CD4-positive, alpha-beta T cell treated with Interleukin-15 for 4 hours (primary cell): ENCODE results near the gene ARHGAP29.

Experiments
- DNase-seq: peaks from one replicate; pipeline ENCODE4 v3.0.0-alpha.2; 2020; ENCODE audit warnings: low spot score

ARHGAP29 gene

GRCh38 chr1:94259635-94260289, 22.4 kb upstream of the ARHGAP29 start:
- no peak for DNase-seq

- no peak for DNase-seq
Observed at GRCh38 chr1:94258873-94259331, 21.5 kb upstream of the ARHGAP29 start.

- no peak for DNase-seq
Observed at GRCh38 chr1:94257444-94257843, 20.1 kb upstream of the ARHGAP29 start.

- no peak for DNase-seq
Observed at GRCh38 chr1:94255476-94255875, 18.1 kb upstream of the ARHGAP29 start.

- DNase-seq: no peak
Observed at GRCh38 chr1:94254073-94254810, 16.9 kb upstream of the ARHGAP29 start.

- no peak for DNase-seq
Observed at GRCh38 chr1:94253456-94254017, 16.2 kb upstream of the ARHGAP29 start.

- DNase-seq: no peak
Observed at GRCh38 chr1:94250341-94250740, 13.0 kb upstream of the ARHGAP29 start.

GRCh38 chr1:94248956-94249688, 11.7 kb upstream of the ARHGAP29 start:
- no peak for DNase-seq

- no peak for DNase-seq
Observed at GRCh38 chr1:94247138-94248094, 10.0 kb upstream of the ARHGAP29 start.

- DNase-seq: no peak
Observed at GRCh38 chr1:94246692-94247137, 9.3 kb upstream of the ARHGAP29 start.

GRCh38 chr1:94245747-94246438, 8.5 kb upstream of the ARHGAP29 start:
- no peak for DNase-seq

- no peak for DNase-seq
Observed at GRCh38 chr1:94244816-94245215, 7.4 kb upstream of the ARHGAP29 start.

- no peak for DNase-seq
Observed at GRCh38 chr1:94243665-94244064, 6.3 kb upstream of the ARHGAP29 start.

GRCh38 chr1:94240822-94241221, 3.4 kb upstream of the ARHGAP29 start:
- no peak for DNase-seq

- DNase-seq: no peak
Observed at GRCh38 chr1:94239796-94240195, 2.4 kb upstream of the ARHGAP29 start.

- no peak for DNase-seq
Observed at GRCh38 chr1:94239051-94239450, 1.7 kb upstream of the ARHGAP29 start.

- DNase-seq: no peak
Observed at GRCh38 chr1:94236630-94237290, 624 bp downstream of the ARHGAP29 start.

GRCh38 chr1:94236013-94236491, 1.3 kb downstream of the ARHGAP29 start:
- DNase-seq: no peak

GRCh38 chr1:94235189-94236012, 2.0 kb downstream of the ARHGAP29 start:
- DNase-seq: no peak
